Lower lobe of right lung (tissue), 2 donors: ENCODE measurements around the gene POLR3F. TPM values are rescaled to one million over a fixed set of nuclear protein-coding genes. Genes with fewer than 3 reads are reported as not detected.
"Not testable (repeated sequence)": the region's sequence is repeated elsewhere in the genome, so short reads cannot be mapped to it uniquely, and the experiment has no call there.

Experiments
- ATAC-seq, 2 donors: fragments of 200-7000 bp; cut with Tn5 transposase; one replicate each; pipeline ENCODE4 v1.9.1; 2020 to 2022; ENCODE audit warnings: mild to moderate bottlenecking in 2 of 2, moderate library complexity in 2 of 2
- DNase-seq: peaks from one replicate; pipeline ENCODE4 v3.0.0-alpha.2; 2020
- H3K27ac ChIP-seq: fragments of 200-600 bp; one replicate; pipeline ENCODE4 v1.8.0; 2022
- H3K27me3 ChIP-seq: fragments of 200-600 bp; one replicate; pipeline ENCODE4 v1.8.0; 2022; ENCODE audit warnings: low read depth
- H3K36me3 ChIP-seq: fragments of 200-600 bp; one replicate; pipeline ENCODE4 v1.8.0; 2022; ENCODE audit warnings: mild to moderate bottlenecking
- H3K4me1 ChIP-seq: fragments of 200-600 bp; one replicate; pipeline ENCODE4 v1.8.0; 2022
- H3K4me3 ChIP-seq: fragments of 200-600 bp; one replicate; pipeline ENCODE4 v1.8.0; 2022; ENCODE audit warnings: mild to moderate bottlenecking
- H3K9me3 ChIP-seq: fragments of 200-600 bp; one replicate; pipeline ENCODE4 v1.8.0; 2022
- intact Hi-C: fragments of 100-400 bp; cut with DNase I; formaldehyde crosslinking; loops from one replicate; pipeline ENCODE4 v1.11.0; 2022
- total RNA-seq: library from RNA; stranded (reverse); fragmentation: NEBNext Ultra II Directional; extraction: Animal tissue kit (Norgen Biotek cat#: 25700); gene quantifications from one replicate; pipeline ENCODE4 v1.2.1, GENCODE V29; 2021
- TF ChIP-seq, protein P1 (sequence below): fragments of 200-600 bp; IDR thresholded peaks from one replicate; pipeline ENCODE4 v1.8.0; 2022; ENCODE audit warnings: antibody characterized with exemption, mild to moderate bottlenecking
- donor health status: DM: no; HTN: yes; CAD: no; lungs with severe emphysema.

POLR3F gene
- total RNA-seq, 1 donor from 2014 or later, result 6.6 TPM

DNA sequence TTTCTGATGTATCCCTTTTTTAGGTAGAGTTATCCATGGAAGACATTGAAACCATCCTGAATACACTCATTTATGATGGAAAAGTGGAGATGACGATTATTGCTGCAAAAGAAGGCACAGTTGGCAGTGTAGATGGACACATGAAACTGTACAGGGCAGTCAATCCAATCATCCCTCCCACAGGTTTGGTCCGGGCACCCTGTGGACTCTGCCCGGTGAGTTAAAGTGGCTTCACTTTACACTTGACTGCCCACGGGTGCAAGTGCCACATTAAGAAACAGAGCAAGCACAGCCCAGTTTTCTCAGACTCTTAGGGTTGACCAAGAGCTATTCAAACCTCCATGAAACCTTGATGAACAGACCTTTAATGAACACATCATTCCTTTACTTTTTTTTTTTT lies 14.4 kb downstream of the POLR3F start:
- intact Hi-C loops, result no loop called here
- Histone ChIP-seq H3K9me3 (no peaks in the 10 kb centered on the region), H3K27me3 (no peaks in the 10 kb centered on the region), H3K4me3 (no peak overlapping the region), H3K27ac (no peak overlapping the region), H3K36me3 (peaks cover 93% of the 10 kb centered on the region), H3K4me1 (no peaks in the 10 kb centered on the region)
- ATAC-seq (no peak), DNase-seq (no peak)
- TF ChIP-seq, protein P1, sequence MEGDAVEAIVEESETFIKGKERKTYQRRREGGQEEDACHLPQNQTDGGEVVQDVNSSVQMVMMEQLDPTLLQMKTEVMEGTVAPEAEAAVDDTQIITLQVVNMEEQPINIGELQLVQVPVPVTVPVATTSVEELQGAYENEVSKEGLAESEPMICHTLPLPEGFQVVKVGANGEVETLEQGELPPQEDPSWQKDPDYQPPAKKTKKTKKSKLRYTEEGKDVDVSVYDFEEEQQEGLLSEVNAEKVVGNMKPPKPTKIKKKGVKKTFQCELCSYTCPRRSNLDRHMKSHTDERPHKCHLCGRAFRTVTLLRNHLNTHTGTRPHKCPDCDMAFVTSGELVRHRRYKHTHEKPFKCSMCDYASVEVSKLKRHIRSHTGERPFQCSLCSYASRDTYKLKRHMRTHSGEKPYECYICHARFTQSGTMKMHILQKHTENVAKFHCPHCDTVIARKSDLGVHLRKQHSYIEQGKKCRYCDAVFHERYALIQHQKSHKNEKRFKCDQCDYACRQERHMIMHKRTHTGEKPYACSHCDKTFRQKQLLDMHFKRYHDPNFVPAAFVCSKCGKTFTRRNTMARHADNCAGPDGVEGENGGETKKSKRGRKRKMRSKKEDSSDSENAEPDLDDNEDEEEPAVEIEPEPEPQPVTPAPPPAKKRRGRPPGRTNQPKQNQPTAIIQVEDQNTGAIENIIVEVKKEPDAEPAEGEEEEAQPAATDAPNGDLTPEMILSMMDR, result no peak

DNA sequence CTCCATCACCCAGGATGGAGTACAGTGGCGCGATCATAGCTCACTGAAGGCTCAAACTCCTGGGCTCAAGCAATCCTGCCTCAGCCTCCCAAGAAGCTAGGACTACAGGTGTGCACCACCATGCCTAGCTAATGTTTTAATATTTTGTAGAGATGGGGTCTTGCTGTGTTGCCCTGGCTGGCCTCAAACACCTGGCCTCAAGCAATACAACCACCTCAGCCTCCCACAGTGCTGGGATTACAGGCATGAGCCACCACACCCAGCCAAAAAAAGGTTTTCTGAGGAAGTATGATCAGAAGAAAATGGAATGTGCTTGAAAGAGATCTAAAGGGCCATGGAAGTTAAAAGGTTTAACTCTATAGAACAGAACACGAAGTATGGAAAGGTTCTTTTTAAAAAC lies 21.1 kb downstream of the POLR3F start:
- ATAC-seq (no peak), DNase-seq (no peak)
- H3K9me3 ChIP-seq, result no peaks in the 10 kb centered on the region
- H3K27ac ChIP-seq, result no peak overlapping the region
- no peaks in the 10 kb centered on the region for H3K4me1 ChIP-seq
- no peaks in the 10 kb centered on the region for H3K27me3 ChIP-seq
- intact Hi-C loops, result no loop called here
- H3K4me3 ChIP-seq, result no peak overlapping the region
- peaks cover 77% of the 10 kb centered on the region for H3K36me3 ChIP-seq
- TF ChIP-seq, protein P1, result no peak

DNA sequence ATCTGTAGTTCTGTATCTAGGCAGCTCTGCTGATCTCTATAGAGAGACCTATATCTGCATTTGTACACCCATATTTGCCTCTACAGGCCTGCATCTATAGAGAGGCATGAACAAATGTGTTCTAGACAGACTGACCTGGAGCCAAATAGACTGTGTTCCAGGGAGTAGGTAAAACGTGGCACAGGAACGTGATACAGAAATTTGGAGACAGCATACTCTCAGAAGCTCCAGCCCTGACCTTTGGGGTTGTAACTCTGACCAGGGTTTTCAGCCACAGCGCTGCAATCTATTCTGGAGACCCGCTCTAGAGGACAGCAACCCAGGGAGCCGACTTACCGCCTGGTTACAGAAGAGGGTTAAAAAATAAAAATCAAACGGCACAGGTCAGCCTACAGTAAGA lies 28.9 kb downstream of the POLR3F start:
- H3K4me1 ChIP-seq, result peaks cover 12% of the 10 kb centered on the region
- ATAC-seq (peak; percentile 51 to 57), DNase-seq (no peak)
- peak overlapping the region; percentile 77 for H3K4me3 ChIP-seq
- no peaks in the 10 kb centered on the region for H3K27me3 ChIP-seq
- H3K27ac ChIP-seq, result no peak overlapping the region
- peaks cover 21% of the 10 kb centered on the region for H3K36me3 ChIP-seq
- TF ChIP-seq, protein P1, result no peak
- intact Hi-C loops, result no loop called here
- no peaks in the 10 kb centered on the region for H3K9me3 ChIP-seq

DNA sequence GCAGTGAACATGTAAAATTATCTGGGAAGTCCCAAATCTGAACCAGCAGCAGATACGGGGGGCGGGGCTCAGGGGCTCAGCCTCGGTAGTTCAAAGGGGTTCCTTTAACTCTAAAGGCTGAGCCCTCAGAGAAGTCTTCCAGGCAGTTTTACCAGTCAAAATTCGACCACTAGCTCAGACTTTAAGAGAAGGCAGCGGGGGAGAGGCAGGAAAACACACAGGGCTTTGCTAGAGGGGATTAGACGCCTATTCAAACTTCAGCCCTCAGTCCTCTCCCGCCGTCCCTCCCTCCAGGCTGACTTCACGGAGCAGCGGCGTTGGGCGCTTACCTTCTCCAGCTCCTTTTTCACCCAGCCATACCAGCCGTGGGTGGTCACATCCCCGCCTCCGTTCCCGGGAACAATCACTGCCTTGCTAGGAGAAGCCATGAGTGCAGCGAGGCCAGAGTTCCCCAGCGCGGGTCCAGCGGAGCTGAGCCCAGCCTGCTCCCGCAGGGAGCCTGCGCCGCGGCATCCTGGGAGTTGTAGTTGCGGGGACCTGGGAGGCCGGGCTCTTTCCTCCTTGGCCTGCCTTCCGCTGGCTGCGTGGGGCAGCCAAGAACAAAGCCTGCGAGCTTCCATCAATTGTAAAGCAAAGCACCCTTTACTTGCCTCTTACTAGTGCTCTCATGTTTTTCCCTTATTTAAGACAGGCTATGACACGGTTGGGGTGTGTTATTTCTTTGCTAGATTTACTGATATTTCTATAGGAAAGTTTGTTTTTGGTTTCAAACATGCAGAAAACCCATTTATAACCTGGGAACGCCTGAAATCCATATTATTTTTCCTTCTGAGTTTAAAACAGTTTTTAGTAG lies 29.8 kb downstream of the POLR3F start, which contains the start of gene RBBP9:
Gene RBBP9 (minus strand): TSS at position 486 of the 853 bp plus-strand sequence. CDS start 58 bp downstream, at position 428.
- intact Hi-C loops, result no loop called here
- peak within 1 kb of the TSS; percentile 63 for H3K27ac ChIP-seq

DNA sequence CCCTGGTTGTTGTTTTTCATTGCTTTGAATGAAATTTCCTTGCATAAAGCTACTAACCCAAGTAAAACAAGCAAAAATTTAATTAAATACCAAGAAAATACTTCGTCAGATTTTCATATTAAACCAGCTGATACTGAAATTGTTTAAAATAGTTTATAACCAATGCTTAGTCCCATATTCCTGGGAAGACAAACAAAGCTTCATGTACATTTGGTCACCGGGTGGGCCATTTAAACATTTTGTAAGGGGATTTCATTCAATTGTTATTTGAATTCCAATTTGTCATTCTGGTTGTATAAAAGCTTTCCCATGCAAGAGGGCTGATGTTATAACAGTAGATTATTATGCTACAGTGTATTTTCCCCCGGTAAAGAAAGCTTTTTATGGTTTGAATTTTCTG lies 30.4 kb downstream of the POLR3F start:
- DNase-seq (no peak), ATAC-seq (no peak)
- Histone ChIP-seq H3K9me3 (no peaks in the 10 kb centered on the region), H3K27me3 (no peaks in the 10 kb centered on the region), H3K4me3 (no peak overlapping the region), H3K36me3 (peaks cover 14% of the 10 kb centered on the region), H3K27ac (peak overlapping the region; percentile 63), H3K4me1 (peaks cover 12% of the 10 kb centered on the region)
- TF ChIP-seq, protein P1, result no peak
- intact Hi-C loops, result no loop called here

More for the DNA sequence above, 29.8 kb downstream of the POLR3F start, which contains the start of gene RBBP9:
- Histone ChIP-seq H3K9me3 (no peaks in the 10 kb centered on the region), H3K4me1 (peaks cover 12% of the 10 kb centered on the region), H3K36me3 (peaks cover 19% of the 10 kb centered on the region), H3K27me3 (no peaks in the 10 kb centered on the region), H3K4me3 (peak within 1 kb of the TSS; percentile 77)
- ATAC-seq, result peak; percentile 99 to 100
- TF ChIP-seq, protein P1, result no peak
- peak; percentile 93 for DNase-seq

DNA sequence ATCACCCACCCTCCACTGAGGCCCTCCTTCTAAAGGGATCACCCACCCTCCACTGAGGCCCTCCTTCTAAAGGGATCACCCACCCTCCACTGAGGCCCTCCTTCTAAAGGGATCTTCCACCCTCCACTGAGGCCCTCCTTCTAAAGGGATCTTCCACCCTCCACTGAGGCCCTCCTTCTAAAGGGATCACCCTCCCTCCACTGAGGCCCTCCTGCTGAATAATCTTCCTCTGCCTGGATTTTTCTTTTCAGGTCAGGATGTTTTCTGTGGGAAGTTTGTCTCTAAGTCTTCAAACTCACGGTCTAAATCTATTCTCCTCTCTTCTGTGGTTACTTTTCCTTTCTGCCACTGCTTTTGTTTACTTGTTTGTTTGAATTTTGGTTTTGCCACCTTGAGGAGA lies 34.5 kb downstream of the POLR3F start:
- H3K4me1 ChIP-seq, H3K27ac ChIP-seq, H3K27me3 ChIP-seq, H3K36me3 ChIP-seq, intact Hi-C loops, DNase-seq, H3K4me3 ChIP-seq, H3K9me3 ChIP-seq, ATAC-seq: not testable (repeated sequence)
